Mesenchymal stem cell (in vitro differentiated cells and primary cell): ENCODE measurements around the gene PRR16. TPM values are rescaled to one million over a fixed set of nuclear protein-coding genes. Genes with fewer than 3 reads are reported as not detected.
"Not testable (repeated sequence)": the region's sequence is repeated elsewhere in the genome, so short reads cannot be mapped to it uniquely, and the experiment has no call there.

Experiments used
- DNase-seq: peaks from one replicate; pipeline ENCODE4 v3.0.0-alpha.2; 2013
- H2AFZ ChIP-seq: one replicate; pipeline ENCODE4 v1.6.1; 2013; ENCODE audit warnings: low read depth, mild to moderate bottlenecking, control low read depth, inconsistent platforms, low read length, moderate library complexity
- H2AK5ac ChIP-seq: 2 replicates; pipeline ENCODE4 v1.6.1; 2013; ENCODE audit warnings: low read length, moderate library complexity, mild to moderate bottlenecking, inconsistent platforms; ENCODE audit not compliant: severe bottlenecking
- H2BK120ac ChIP-seq: one replicate; pipeline ENCODE4 v1.6.1; 2013; ENCODE audit warnings: low read depth, mild to moderate bottlenecking, inconsistent platforms, low read length, moderate library complexity
- H2BK12ac ChIP-seq, 2 experiments: one replicate each; pipeline ENCODE4 v1.6.1; 2013; ENCODE audit warnings: inconsistent platforms in 2 of 2, low read length in 2 of 2, mild to moderate bottlenecking in 2 of 2, moderate library complexity in 2 of 2, control low read depth in 1 of 2
- H2BK15ac ChIP-seq: one replicate; pipeline ENCODE4 v1.6.1; 2013; ENCODE audit warnings: mild to moderate bottlenecking, low read depth, inconsistent platforms; ENCODE audit not compliant: poor library complexity, severe bottlenecking
- H2BK5ac ChIP-seq: 2 replicates; pipeline ENCODE4 v1.6.1; 2013; ENCODE audit warnings: low read depth, mild to moderate bottlenecking, low read length, control low read depth, inconsistent platforms; ENCODE audit not compliant: poor library complexity, severe bottlenecking
- H3K14ac ChIP-seq, 2 experiments: one replicate each; pipeline ENCODE4 v1.6.1; 2013; ENCODE audit warnings: inconsistent platforms in 2 of 2, low read length in 2 of 2, control low read depth in 1 of 2, mild to moderate bottlenecking in 1 of 2, moderate library complexity in 1 of 2
- H3K18ac ChIP-seq, 2 experiments: one replicate each; pipeline ENCODE4 v1.6.1; 2013; ENCODE audit warnings: inconsistent platforms in 2 of 2, low read length in 2 of 2, control low read depth in 1 of 2, low read depth in 1 of 2, mild to moderate bottlenecking in 1 of 2
- H3K23ac ChIP-seq, 2 experiments: one replicate each; pipeline ENCODE4 v1.6.1; 2013; ENCODE audit warnings: inconsistent platforms in 2 of 2, low read length in 2 of 2, mild to moderate bottlenecking in 2 of 2, moderate library complexity in 2 of 2, control low read depth in 1 of 2
- H3K27ac ChIP-seq: 2 replicates; pipeline ENCODE4 v1.5.1; 2013; ENCODE audit warnings: mild to moderate bottlenecking, moderate library complexity, low read length, control low read depth, inconsistent platforms; ENCODE audit not compliant: poor library complexity, severe bottlenecking
- H3K27me3 ChIP-seq, 2 experiments: 2 replicates each; pipeline versions ENCODE4 v1.6.1 to v1.7.0; 2013; ENCODE audit warnings: low read length in 2 of 2, mild to moderate bottlenecking in 2 of 2, moderate library complexity in 2 of 2, control low read depth in 1 of 2, inconsistent platforms in 1 of 2; ENCODE audit not compliant: control insufficient read depth in 1 of 2, insufficient read depth in 1 of 2
- H3K36me3 ChIP-seq, 2 experiments: 2 replicates each; pipeline versions ENCODE4 v1.6.1 to v1.7.0; 2013; ENCODE audit warnings: low read length in 2 of 2, control low read depth in 1 of 2, inconsistent platforms in 1 of 2, low read depth in 1 of 2, mild to moderate bottlenecking in 1 of 2; ENCODE audit not compliant: insufficient read depth in 2 of 2, control insufficient read depth in 1 of 2
- H3K4ac ChIP-seq, 2 experiments: one replicate each; pipeline ENCODE4 v1.6.1; 2013; ENCODE audit warnings: inconsistent platforms in 2 of 2, low read length in 2 of 2, mild to moderate bottlenecking in 2 of 2, moderate library complexity in 2 of 2, control low read depth in 1 of 2, low read depth in 1 of 2
- H3K4me1 ChIP-seq: 2 replicates; pipeline ENCODE4 v1.6.1; 2013; ENCODE audit warnings: low read depth, low read length, control low read depth; ENCODE audit not compliant: control insufficient read depth, insufficient read depth
- H3K4me2 ChIP-seq: 2 replicates; pipeline ENCODE4 v1.6.1; 2013; ENCODE audit warnings: low read length, mild to moderate bottlenecking, inconsistent platforms; ENCODE audit not compliant: poor library complexity, severe bottlenecking
- H3K4me3 ChIP-seq, 2 experiments: 2 replicates each; pipeline versions ENCODE4 v1.5.1 to v1.7.0; 2013; ENCODE audit warnings: low read length in 2 of 2, mild to moderate bottlenecking in 2 of 2, control low read depth in 1 of 2, low read depth in 1 of 2; ENCODE audit not compliant: insufficient read depth in 1 of 2
- H3K79me1 ChIP-seq: replicated peaks from 2 replicates; pipeline ENCODE4 v1.6.1; 2013; ENCODE audit warnings: mild to moderate bottlenecking, control low read depth, low read length, inconsistent platforms; ENCODE audit not compliant: poor library complexity, severe bottlenecking
- H3K9ac ChIP-seq: 2 replicates; pipeline ENCODE4 v1.7.0; 2013; ENCODE audit warnings: mild to moderate bottlenecking, low read length, moderate library complexity
- H3K9me3 ChIP-seq: 2 replicates; pipeline ENCODE4 v1.7.0; 2013; ENCODE audit warnings: mild to moderate bottlenecking, low read length; ENCODE audit not compliant: control insufficient read depth
- H4K8ac ChIP-seq: one replicate; pipeline ENCODE4 v1.6.1; 2013; ENCODE audit warnings: inconsistent platforms, mild to moderate bottlenecking, low read length, moderate library complexity
- H4K91ac ChIP-seq: one replicate; pipeline ENCODE4 v1.6.1; 2013; ENCODE audit warnings: mild to moderate bottlenecking, low read length, inconsistent platforms
- WGBS: methylation state at CpG from one replicate; pipeline ENCODE4 v1.1.7; 2013; ENCODE audit warnings: mixed read lengths; 5-methylcytosine and 5-hydroxymethylcytosine counted together
- polyA plus RNA-seq, 2 experiments: library from polyadenylated mRNA; stranded (reverse); fragments of 200-250 nt; gene quantifications; one replicate each; pipeline ENCODE4 v1.2.3, GENCODE V29; 2013

The PRR16 gene
- 128 TPM for polyA plus RNA-seq (2013, experiment 1 of 2)
- polyA plus RNA-seq (2013, experiment 2 of 2): 137 TPM

DNA sequence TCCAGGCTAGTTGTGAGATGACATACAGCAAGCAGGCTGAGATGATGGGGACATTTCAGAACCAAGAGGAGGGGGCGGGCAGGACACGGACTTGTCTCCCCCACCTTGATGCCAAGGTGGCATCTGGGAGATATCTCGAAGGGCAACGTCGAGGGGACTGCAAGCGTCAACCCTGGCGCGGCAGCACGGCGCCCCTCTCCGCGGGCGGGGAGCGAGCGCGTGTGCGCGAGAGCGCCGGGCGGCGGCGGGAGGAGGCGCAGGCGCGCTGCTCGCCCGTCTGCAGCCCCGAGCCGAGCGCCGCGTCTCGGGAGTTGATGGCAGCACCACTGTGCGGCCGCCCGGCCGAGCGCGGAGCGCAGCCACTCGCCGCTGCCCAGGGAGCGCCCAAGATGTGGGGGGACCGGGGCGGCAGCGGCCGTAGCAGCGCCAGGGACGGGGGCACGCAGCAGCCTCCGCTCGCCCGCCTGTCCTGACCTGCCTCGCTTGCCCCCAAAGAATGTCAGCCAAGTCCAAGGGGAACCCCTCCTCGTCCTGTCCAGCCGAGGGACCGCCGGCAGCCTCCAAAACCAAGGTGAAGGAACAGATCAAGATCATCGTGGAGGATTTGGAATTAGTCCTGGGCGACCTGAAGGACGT lies at the start of gene PRR16:
Gene PRR16 (plus strand): TSS at position 310 of the 636 bp plus-strand sequence.
- Histone ChIP-seq H2BK12ac (peak within 1 kb of the TSS; percentile 18 to 91), H4K8ac (peak within 1 kb of the TSS; percentile 94), H2BK5ac (no peak within 1 kb of the TSS), H3K4me1 (peaks cover 5% of the 10 kb centered on the region), H2BK120ac (peak within 1 kb of the TSS; percentile 82), H2AFZ (peak within 1 kb of the TSS; percentile 36), H3K4me3 (peak within 1 kb of the TSS; percentile 74 to 97), H2AK5ac (no peak within 1 kb of the TSS), H3K14ac (peak within 1 kb of the TSS in 1 of 2 experiments; percentile 94), H3K9ac (peak within 1 kb of the TSS; percentile 92), H3K27ac (peak within 1 kb of the TSS; percentile 4), H3K36me3 (no peaks in the 10 kb centered on the region), H3K27me3 (no peaks in the 10 kb centered on the region), H3K4me2 (peak within 1 kb of the TSS; percentile 69), H3K9me3 (no peaks in the 10 kb centered on the region), H3K23ac (peak within 1 kb of the TSS in 1 of 2 experiments; percentile 54), H4K91ac (peak within 1 kb of the TSS; percentile 78), H3K4ac (peak within 1 kb of the TSS; percentile 60 to 82), H3K79me1 (peaks cover 6% of the 10 kb centered on the region), H3K18ac (peak within 1 kb of the TSS; percentile 94 to 96), H2BK15ac (no peak within 1 kb of the TSS)
- DNase-seq: peak; percentile 81
- 1% methylated on average over 36 of the region's 62 CpGs for WGBS

DNA sequence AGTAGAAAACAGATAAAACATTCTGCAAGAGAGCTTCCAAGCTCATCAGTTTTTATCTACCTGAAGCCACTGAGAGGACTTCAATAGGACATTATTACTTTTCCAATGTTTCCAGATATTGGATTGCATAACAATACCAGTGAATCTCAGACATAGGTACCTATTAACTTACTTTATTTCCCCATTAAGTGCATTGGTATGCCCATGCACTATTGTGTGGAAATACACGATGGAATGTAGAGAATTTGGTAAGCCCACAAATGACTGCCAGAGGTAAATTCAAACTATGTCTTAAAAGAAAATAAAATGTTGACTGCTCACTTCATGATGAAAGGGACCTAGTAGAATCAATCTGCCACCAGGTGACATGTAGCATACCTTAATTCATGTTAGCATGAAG lies 48.1 kb upstream of the PRR16 start:
- 100% methylated on average over 1 of the region's 1 CpG for WGBS
- no peak overlapping the region for H2BK120ac ChIP-seq
- no peak overlapping the region for H3K4me2 ChIP-seq
- H3K9me3 ChIP-seq: peaks cover 5% of the 10 kb centered on the region
- no peak overlapping the region for H2BK5ac ChIP-seq
- H2BK15ac ChIP-seq: no peak overlapping the region
- no peak overlapping the region for H3K18ac ChIP-seq
- H2AFZ ChIP-seq: no peak overlapping the region
- H3K23ac ChIP-seq: no peak overlapping the region
- no peaks in the 10 kb centered on the region for H3K27me3 ChIP-seq
- H3K4me1 ChIP-seq: no peaks in the 10 kb centered on the region
- no peak overlapping the region for H4K8ac ChIP-seq
- peak overlapping the region; percentile 47 for H3K27ac ChIP-seq
- no peaks in the 10 kb centered on the region for H3K79me1 ChIP-seq
- DNase-seq: no peak
- H2AK5ac ChIP-seq: no peak overlapping the region
- H3K36me3 ChIP-seq: no peaks in the 10 kb centered on the region
- H2BK12ac ChIP-seq: no peak overlapping the region
- H4K91ac ChIP-seq: no peak overlapping the region
- no peak overlapping the region for H3K14ac ChIP-seq
- H3K4ac ChIP-seq: no peak overlapping the region
- no peak overlapping the region for H3K9ac ChIP-seq
- no peak overlapping the region for H3K4me3 ChIP-seq

DNA sequence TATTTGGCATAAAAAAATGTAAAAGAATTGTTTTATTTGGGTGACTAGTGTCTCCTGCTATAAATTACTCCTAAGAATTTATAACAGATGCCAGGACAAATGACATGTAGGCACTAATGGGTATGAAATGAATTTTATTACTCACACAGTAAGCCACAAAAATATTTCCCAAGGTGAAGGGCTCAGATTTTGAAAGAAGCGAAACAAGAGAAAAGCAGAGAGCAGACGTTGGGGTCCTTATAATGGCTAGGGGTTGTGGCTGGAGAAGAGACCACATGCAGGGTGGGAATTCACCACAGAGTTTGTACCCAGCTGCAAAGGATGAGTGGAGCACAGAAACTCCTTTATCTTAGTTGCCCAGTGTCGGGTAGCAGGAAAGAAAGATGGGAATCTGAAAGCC lies 45.0 kb upstream of the PRR16 start:
- Histone ChIP-seq H3K4me3 (no peak overlapping the region), H3K4me1 (no peaks in the 10 kb centered on the region)

DNA sequence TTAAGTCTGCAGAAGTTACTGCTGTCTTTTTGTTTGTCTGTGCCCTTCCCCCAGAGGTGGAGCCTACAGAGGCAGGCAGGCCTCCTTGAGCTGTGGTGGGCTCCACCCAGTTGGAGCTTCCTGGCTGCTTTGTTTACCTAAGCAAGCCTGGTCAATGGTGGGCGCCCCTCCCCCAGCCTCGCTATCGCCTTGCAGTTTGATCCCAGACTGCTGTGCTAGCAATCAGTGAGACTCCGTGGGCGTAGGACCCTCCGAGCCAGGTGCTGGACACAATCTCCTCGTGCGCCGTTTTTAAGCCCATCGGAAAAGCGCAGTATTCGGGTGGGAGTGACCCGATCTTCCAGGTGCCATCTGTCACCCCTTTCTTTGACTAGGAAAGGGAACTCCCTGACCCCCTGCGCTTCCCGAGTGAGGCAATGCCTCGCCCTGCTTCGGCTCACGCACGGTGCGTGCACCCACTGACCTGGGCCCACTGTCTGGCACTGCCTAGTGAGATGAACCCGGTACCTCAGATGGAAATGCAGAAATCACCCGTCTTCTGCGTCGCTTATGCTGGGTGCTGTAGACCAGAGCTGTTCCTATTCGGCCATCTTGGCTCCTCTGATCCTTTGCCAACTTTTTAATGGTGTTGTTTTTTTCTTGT lies 37.3 kb upstream of the PRR16 start:
- 93% methylated on average over 25 of the region's 25 CpGs for WGBS
- H3K9ac ChIP-seq, H2BK12ac ChIP-seq, H2BK15ac ChIP-seq, DNase-seq, H3K4me2 ChIP-seq, H4K91ac ChIP-seq, H3K79me1 ChIP-seq, H3K4ac ChIP-seq, H3K14ac ChIP-seq, H3K23ac ChIP-seq, H4K8ac ChIP-seq, H3K36me3 ChIP-seq, H2BK120ac ChIP-seq, H2AK5ac ChIP-seq, H3K18ac ChIP-seq, H3K4me3 ChIP-seq, H2AFZ ChIP-seq, H3K27ac ChIP-seq, H3K27me3 ChIP-seq, H3K4me1 ChIP-seq, H2BK5ac ChIP-seq: not testable (repeated sequence)
- peaks cover 32% of the 10 kb centered on the region for H3K9me3 ChIP-seq

More for the DNA sequence above, 45.0 kb upstream of the PRR16 start:
- DNase-seq: no peak
- Histone ChIP-seq H2BK5ac (no peak overlapping the region), H3K18ac (no peak overlapping the region), H3K36me3 (no peaks in the 10 kb centered on the region), H3K79me1 (no peaks in the 10 kb centered on the region), H4K8ac (no peak overlapping the region), H3K27ac (no peak overlapping the region), H4K91ac (no peak overlapping the region), H2BK12ac (no peak overlapping the region), H3K9ac (no peak overlapping the region), H2AFZ (no peak overlapping the region), H3K4me2 (no peak overlapping the region), H2BK120ac (no peak overlapping the region), H3K14ac (no peak overlapping the region), H3K23ac (no peak overlapping the region), H3K9me3 (peaks cover 5% of the 10 kb centered on the region), H3K27me3 (no peaks in the 10 kb centered on the region), H2AK5ac (no peak overlapping the region), H2BK15ac (peak overlapping the region; percentile 28), H3K4ac (no peak overlapping the region)
- 86% methylated on average over 3 of the region's 3 CpGs for WGBS
